ENCODE measurements around the gene TMEM132D.
"Not testable (repeated sequence)": the region's sequence is repeated elsewhere in the genome, so short reads cannot be mapped to it uniquely, and the experiment has no call there.

DNA sequence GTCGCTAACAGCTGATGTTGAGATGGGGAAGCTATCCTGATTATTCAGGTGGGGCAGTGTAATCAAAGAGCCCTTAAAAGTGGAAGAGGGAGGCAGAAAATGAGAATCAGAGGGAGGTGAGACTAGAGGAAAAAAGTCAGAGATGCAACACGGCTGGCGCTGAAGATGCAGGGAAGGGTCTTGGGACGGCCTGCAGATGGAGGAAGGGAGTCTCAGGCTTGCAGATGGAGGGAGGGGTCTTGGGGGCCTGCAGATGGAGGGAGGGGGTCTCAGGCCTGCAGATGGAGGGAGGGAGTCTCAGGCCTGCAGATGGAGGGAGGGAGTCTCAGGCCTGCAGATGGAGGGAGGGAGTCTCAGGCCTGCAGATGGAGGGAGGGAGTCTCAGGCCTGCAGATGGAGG lies 713.9 kb downstream of the TMEM132D start:
- TF ChIP-seq, protein P1, sequence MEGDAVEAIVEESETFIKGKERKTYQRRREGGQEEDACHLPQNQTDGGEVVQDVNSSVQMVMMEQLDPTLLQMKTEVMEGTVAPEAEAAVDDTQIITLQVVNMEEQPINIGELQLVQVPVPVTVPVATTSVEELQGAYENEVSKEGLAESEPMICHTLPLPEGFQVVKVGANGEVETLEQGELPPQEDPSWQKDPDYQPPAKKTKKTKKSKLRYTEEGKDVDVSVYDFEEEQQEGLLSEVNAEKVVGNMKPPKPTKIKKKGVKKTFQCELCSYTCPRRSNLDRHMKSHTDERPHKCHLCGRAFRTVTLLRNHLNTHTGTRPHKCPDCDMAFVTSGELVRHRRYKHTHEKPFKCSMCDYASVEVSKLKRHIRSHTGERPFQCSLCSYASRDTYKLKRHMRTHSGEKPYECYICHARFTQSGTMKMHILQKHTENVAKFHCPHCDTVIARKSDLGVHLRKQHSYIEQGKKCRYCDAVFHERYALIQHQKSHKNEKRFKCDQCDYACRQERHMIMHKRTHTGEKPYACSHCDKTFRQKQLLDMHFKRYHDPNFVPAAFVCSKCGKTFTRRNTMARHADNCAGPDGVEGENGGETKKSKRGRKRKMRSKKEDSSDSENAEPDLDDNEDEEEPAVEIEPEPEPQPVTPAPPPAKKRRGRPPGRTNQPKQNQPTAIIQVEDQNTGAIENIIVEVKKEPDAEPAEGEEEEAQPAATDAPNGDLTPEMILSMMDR (IDR thresholded peaks at IDR 0.05): not testable (repeated sequence)
- TF ChIP-seq POLR2A (IDR thresholded peaks at IDR 0.05; ENCODE audit: low read depth); POLR2AphosphoS5 (IDR thresholded peaks at IDR 0.05); EP300 (IDR thresholded peaks at IDR 0.05): not testable (repeated sequence)
